ENCODE data around the gene TSPAN16.

Gene TSPAN16

GRCh38 chr19:11295665-11296245 is at the start of gene TSPAN16:
TSPAN16 (plus strand) TSS chr19:11296160; CDS start chr19:11296298, 138 bp downstream.
- DNase-seq, result no peak

- no peak for DNase-seq
Observed at GRCh38 chr19:11246941-11247340, 49.0 kb upstream of the TSPAN16 start.

DNA sequence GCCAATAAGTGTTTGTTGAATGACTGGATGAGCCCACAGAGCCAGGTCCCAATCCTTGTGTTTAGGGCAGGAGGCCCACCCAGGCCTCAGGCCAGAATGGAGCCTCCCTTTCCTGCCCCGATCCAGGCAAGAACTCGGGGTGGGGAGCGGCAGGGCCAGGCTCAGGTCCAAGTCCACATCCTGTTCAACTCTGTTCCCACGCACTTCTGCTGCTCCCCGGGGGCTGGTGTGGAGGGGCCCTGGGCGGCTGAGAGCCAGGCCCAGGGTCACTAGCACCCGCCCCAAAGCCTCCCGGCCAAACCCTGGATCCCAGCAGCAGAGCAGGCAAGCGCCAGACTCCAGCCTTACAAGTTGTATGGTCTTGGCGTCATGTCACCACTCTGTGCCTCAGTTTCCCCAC is 48.6 kb upstream of the TSPAN16 start:
- no peak for DNase-seq

GRCh38 chr19:11247934-11248333 is 48.0 kb upstream of the TSPAN16 start:
- DNase-seq, result no peak

DNA sequence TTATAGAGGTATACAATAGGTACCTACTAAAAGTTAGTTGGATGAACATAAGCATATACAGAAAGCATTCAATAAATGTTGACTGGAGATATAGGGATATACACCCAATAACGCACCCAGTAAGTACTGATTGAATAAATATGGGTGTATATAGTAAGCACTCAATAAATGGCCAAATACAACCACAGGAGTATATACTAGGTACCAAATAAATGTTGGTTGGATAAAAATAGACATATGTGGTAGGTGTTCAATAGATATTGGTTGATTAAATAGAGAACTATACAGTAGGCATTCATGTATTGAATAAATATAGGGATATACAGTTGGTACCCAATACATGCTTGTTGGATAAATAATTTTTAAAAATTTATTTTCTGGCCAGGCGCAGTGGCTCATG is 47.1 kb upstream of the TSPAN16 start:
- no peak for DNase-seq

- DNase-seq, result no peak
Observed at GRCh38 chr19:11251217-11251616, 44.7 kb upstream of the TSPAN16 start.

GRCh38 chr19:11251650-11252314 is 44.2 kb upstream of the TSPAN16 start:
- no peak for DNase-seq

DNA sequence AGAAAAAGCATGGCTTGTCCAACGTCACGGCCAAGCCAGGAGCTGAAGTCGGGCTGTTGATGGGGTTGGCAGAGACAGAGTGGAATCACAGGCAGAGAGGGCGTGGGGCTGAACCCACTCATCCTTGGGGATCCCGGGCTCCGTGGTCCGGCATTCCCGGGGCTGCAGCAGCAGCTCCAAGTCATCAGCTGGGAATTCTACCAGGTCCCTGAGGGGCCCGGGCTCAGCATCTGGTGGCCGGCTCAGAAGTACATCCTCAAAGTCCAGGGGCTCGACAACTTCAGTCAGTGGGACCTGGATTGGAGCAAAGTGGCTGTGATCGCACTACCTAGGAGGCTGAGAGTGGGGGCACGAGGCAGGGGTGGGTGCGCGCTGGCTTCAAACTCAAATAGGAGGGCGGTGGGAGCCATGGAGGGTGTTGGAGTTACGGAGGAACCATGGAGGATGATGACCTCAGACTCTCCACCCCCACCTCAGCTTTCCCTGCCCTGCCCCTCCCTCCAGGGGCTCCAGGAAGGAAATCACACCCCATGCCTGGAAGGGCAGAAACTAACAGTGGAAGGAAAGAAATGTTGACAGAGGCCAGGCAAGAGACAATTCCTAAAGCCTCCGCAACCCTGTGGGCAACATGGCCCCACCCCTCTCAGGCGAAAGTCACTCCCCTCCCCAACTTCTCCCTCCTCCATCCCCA is 43.1 kb upstream of the TSPAN16 start:
- no peak for DNase-seq

- DNase-seq, result no peak
Observed at GRCh38 chr19:11254666-11255065, 41.3 kb upstream of the TSPAN16 start.

DNA sequence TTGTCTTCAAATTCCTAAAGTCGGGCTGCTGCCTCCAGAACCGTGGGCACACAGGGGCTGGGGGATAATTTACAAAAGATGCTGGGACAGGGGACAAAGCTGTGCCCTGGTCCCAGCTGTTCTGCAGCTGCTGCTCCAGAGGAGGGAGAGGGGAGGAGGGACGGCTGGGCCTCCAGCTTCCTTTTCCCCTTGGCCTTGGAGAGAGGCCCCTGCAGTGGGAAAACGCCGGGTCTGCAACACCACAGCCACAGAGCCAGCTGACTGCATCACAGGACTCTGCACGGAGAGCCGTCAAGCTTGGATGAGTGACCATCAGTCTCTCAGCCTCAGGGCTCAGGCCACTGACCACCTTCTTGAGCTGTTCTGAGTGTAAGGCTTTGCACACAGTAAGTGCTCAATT is 39.8 kb upstream of the TSPAN16 start:
- DNase-seq, result no peak

DNA sequence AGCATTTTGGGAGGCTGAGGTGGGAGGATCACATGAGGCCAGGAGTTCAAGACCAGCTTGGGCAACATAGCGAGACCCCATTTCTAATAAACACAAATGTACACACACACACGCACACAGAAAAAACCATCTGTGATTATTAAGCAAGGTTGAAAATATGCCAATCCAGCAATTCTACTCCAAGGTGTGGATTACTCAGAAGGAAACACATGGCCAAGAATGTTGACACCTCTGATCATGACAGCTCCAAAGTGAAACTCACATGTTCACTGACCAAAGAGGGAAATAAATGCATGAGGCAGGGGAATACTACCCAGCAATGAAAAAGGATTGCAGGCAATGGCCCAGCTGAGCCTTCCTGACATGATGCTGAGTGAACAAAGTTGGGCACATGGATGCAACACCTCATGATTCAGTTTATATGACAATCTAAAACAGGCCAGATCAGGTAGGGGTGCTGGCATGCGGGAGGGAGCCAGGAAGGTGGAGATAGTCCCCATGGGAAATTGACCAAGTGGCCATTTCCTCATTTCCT is 38.0 kb upstream of the TSPAN16 start:
- no peak for DNase-seq

GRCh38 chr19:11260996-11261395 is 35.0 kb upstream of the TSPAN16 start:
- DNase-seq, result no peak

DNA sequence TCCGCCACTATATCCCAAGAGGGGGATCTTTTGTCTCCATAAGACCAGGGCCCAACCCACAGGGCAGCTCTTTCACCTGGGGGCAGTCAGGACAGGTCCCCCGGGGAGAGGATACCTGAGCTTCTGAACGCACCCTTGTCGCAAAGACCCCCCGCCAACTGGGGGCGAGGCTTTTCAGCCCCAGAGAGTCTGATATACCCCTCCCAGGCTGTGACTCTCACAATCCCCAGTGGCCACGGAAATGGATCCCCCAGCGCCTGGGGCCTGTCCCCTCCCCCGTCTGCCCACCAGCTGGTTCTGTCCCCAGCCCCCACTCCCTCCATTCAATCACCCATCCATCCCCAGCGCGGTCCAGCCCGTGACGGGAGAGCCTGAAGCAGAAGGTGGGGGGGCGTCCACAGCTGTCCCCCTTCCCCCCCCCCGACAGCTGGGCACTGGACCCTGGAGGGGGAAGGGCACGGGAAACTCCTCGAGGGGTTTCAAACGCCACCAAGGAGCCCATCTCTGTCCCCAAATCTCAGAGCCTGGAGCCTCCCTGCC is 34.5 kb upstream of the TSPAN16 start:
- DNase-seq, result no peak

GRCh38 chr19:11261971-11262839 is 33.8 kb upstream of the TSPAN16 start, which contains the start of gene DOCK6:
DOCK6 (minus strand) TSS chr19:11262524; CDS start chr19:11262440, 84 bp downstream.
- DNase-seq, result peak; percentile 50

- no peak for DNase-seq
Observed at GRCh38 chr19:11263726-11264125, 32.2 kb upstream of the TSPAN16 start.

DNA sequence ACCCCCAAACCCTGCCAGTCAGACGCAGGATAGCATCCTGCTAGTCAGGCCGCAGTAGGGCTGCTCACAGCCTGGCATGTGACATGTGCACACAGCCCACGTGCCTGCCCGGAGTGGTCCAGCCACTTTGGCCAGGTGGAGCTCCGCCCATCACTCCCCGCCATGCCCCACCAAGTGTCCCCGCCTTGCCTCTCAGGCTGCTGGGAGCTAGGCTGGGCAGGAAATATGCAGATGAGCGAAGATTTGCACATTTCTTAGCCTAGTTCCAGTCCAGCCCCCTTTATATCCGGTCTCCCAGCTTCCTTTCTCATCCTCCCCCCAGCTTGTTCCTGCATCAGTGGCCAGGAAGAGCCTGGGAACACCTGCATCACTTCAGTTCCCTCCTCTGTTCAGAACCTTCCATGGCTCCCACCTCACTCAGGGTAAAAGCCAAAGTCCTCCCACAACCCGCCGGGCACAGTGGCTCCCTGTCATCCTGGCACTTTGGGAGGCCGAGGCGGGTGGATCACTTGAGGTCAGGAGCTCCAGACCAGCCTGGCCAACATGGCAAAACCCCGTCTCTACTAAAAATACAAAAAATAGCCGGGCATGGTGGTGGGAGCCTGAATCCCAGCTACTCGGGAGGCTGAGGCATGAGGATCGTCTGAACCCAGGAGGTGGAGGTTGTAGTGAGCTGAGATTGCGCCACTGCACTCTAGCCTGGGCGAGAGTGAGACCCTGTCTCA is 31.3 kb upstream of the TSPAN16 start:
- DNase-seq, result no peak

GRCh38 chr19:11265177-11265784 is 30.7 kb upstream of the TSPAN16 start:
- DNase-seq, result no peak

GRCh38 chr19:11265785-11266236 is 30.1 kb upstream of the TSPAN16 start:
- no peak for DNase-seq

DNA sequence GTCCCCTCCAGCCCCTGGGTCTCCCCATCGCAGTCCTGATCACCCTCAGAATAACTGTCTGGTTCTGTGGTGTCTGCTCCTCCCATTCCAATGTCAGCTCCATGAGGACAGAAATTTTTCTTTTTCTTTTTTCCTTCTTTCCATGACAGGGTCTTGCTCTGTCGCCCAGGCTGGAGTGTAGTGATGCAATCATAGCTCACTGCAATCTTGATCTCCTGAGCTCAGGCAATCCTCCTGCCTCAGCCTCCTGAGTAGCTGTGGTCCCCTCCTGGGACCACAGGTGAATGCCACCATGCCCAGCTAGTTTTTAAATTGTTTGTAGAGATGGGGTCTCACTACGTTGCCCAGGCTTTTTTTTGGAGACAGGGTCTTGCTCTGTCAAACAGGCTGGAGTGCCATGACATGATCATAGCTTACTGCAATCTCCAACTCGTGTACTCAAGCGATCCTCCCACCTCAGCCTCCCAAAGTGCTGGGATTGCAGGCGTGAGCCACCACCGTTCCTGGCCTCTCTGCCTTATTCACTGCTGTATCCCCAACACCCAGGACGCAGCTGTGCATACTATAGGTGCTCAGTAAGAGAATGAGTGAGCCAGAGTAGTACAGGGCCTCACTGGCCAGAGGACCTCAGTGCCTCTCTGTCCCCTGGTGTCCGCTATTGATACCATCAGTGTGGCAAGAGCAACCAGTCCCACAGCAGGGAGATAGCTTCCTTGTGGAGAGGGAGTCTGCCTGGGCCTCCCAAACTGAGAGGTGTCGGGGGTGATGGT is 28.5 kb upstream of the TSPAN16 start:
- DNase-seq, result no peak

GRCh38 chr19:11268783-11269267 is 27.1 kb upstream of the TSPAN16 start:
- no peak for DNase-seq

Measured in stimulated activated CD8-positive, alpha-beta memory T cell treated with anti-CD3 and anti-CD28 coated beads, Interleukin-4, amount 100 ng/mL, for 48 hours (primary cell).